NCI-H748 treated with DMSO at 0.1 percent for 48 hours (cell line): Measurements from ENCODE around the gene DCHS2.
"Not testable (repeated sequence)": the region's sequence is repeated elsewhere in the genome, so short reads cannot be mapped to it uniquely, and the experiment has no call there.

Source experiments
- DNase-seq: peaks from one replicate; lab custom pipeline; 2025; lab: John Stamatoyannopoulos, UW

The DCHS2 gene

DNA sequence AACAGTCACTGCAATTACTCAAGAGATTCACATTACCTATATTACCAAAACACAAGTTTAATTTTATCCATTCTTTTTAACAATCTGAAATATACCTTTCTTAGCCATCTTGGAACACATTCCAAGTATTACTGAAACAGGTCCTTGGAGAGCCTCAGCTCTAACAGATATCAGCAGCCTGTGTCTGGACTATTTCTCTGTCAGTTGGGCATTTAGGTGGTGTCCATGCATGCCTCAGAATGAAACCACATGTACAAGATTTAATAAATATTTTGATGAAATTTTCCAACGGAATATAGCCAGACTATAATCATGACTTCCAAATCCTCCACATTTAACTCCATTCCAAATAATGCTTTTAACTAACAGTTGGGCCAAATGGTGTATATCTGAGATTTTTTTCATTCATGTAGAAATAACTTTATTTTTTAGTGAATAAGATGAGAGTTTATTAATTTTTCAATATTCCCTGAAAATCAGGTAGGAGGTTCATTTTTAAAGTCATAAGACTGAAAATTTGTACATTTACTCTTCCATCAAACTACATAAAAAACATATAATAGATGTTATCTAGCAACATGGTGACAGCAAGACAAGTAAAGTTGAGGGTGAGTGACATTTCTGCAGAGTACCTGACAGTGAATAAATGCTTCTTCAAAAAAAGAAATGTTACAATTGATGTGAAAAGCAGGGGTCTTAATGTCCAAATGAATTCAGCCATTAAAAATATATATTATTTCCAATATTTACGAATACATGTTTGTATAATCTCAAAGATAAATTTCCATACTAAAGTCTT is 174.2 kb downstream of the DCHS2 start:
- DNase-seq: no peak

GRCh38 chr4:154315741-154316140 is 175.9 kb downstream of the DCHS2 start:
- no peak for DNase-seq

GRCh38 chr4:154314248-154314647 is 177.4 kb downstream of the DCHS2 start:
- no peak for DNase-seq

DNA sequence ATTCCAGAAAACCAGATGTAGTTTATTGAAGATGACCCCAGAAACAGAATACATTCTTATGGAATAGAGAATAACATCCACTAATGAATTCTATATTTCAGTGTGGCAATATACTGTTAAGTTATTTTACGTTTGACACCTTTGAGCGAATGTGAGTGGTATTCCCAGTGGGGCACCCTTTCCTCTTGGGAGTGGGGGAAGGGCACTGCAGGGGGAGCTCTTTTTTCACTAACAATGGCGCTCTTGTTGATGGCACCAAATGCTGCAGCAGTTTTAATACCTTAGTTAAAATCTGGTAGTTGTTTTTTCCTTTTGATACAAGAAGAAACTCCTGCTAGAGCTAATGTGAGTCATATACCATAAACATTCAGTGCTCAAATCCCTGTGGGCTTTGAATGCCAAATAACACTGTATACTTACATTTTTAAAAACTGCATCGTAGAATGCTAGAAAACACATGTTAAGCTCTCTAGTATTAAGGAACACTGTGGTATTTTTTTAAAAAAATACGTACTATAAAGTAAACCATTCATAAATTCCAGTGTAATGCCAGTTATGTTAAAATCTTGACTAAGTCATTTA is 178.5 kb downstream of the DCHS2 start:
- no peak for DNase-seq

DNA sequence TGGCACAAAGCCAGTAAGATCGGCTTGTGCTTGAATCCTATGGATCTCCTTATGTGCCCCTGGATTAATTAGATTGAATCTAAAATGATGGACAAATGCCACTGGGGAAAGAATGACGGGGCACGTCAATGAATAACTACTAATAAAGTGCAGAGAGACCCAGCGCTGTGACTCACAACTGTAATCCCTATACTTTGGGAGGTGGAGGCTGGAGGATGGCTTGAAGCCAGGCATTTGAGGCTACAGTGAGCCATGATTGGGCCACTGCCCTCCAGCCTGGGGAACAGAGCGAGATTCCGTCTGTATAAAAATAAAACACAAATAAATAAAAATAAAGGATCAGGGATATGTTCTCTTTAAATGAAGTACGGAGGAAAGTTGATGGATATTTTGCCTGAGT is 179.4 kb downstream of the DCHS2 start:
- no peak for DNase-seq

DNA sequence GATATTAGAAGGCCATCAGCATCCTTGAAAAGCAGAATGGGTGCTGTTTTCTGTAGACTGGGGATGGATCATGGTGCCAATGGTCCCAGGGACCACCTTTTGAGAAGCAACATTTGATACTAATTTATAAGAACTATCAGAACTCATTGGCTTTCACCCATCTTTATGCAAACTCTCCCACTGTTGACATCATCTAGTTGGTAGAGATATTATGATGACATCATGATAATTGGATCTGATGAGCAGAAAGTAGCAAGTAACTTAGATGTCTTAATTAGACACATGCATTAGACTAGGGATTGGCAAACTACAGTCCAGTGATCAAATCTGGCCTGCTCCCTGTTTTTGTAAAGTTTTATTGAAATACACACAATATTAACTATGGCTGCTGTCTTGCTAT is 181.0 kb downstream of the DCHS2 start:
- DNase-seq: no peak

GRCh38 chr4:154308207-154308606 is 183.4 kb downstream of the DCHS2 start:
- no peak for DNase-seq

GRCh38 chr4:154307451-154307850 is 184.1 kb downstream of the DCHS2 start:
- DNase-seq: no peak

GRCh38 chr4:154305616-154306015 is 186.0 kb downstream of the DCHS2 start:
- DNase-seq: no peak

DNA sequence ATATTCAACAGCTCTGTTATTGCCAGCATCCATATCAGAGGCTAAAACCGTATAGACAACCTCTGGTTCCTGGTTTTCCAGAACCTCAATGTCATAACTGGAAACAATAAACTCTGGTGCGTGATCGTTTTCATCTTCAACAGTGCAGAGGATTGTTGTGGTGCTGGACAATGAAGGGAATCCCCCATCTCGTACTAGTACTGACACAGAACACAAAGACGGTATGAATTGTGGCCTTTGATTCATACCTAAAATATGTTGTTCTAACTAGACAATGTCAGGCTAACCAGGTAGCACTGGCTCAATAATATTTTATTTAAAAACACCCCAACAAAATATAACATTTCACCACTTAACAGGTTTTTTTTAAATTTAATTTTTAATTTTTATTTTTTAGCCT is 186.9 kb downstream of the DCHS2 start:
- DNase-seq: no peak

DNA sequence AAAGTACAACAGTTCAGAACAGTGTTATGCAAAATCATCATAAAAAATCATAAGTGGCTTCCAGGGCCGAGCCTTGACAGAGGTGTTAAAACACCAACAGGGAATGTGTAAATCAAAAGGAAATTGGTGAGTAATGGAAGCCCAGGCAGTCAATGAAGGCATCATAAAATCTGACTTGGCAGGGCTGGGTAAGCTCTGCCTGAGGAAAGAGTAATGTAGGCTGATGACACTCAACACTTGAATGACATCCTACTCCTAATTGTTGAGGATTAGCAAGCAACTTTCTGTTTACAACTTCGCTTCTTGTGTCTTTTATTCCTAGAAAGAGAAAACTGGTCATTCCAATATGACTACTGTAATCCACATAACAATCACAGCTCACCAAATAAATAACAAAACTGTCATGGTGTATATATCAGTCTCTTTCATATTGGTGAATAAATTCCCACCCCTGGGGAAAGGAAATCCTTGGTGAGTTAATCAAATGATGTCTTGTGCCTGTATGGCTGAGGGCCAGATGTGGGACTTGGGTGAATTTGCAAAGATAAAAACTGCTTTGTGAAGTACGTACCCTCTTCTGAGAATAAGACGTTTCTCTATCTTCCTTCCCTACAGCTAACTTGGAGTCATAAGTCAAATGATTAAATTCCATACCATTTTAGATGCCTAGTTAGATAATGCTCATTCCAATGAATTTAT is 196.8 kb downstream of the DCHS2 start:
- no peak for DNase-seq

GRCh38 chr4:154293427-154293826 is 198.2 kb downstream of the DCHS2 start:
- no peak for DNase-seq

- no peak for DNase-seq
These were observed 199.0 kb downstream of the DCHS2 start for GRCh38 chr4:154292589-154292988.

- DNase-seq: no peak
These were observed 214.4 kb downstream of the DCHS2 start for GRCh38 chr4:154277172-154277571.

DNA sequence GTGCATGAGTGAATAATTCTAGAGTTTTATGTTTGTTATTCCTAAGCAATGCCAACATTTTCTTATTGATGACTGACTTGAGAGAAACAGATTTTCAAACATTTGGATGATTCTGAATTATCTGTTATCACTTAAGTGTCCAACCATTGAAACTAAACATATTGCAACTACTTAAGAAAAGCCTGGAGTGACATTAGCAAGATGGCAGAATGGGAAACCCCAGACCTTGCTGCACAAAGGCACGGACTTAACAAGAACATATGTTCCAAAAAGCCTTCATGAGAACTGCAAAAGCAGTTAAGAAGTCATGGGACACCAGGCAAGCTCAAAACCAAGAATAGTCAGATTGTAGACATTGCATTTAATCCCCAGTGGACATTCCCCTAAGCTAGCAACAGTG is 215.1 kb downstream of the DCHS2 start:
- DNase-seq: no peak

DNA sequence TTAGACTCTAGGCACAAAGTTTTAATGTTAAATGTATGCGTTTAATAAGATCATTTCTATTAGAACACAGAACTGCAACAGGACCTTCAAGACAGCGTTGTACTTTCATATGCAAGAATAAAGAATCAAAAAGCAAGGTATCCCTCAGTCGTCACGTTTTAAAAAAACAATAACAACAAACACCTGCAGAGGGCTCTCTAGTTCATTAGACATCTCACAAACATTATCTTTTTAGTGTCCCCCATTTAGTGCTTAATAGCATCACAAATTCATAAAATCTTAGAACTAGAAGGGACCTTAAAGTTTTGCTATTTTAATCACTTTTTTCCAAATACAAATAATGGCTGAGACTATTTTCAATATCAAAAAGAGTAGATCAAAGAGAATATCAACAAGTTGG is 236.6 kb downstream of the DCHS2 start:
- no peak for DNase-seq

GRCh38 chr4:154234576-154234975 is 257.0 kb downstream of the DCHS2 start:
- no peak for DNase-seq

DNA sequence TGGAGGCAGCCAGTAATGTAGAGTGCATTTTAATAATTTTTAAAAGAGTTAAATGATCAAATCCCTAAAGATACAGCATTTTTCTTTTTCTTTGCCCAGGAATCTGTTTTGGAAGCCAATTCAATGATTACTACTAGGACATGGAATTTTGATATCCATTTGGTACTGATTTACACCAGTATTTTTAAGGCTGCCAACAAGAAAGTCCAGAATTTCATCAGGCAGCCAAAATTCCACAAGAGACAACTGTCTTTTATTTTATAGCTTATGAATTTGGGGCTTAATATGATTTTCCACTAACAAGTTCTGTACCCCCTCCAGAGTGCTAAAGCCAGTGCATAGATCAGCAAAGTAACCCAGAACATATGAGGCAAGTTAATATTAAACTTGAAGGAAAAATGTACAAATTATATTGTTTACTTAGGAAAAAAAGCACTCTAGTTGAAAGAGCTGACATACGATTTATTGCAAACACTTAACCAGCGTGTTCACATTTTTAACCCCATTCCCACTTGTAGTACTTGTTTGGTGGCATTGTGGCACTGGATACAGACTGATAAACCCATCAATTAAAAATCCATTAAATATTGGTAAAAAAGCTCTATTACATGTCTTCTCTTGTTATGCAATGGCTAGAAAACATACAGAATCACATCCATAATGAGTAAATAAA is 259.7 kb downstream of the DCHS2 start:
- DNase-seq: no peak

- no peak for DNase-seq
These were observed 260.9 kb downstream of the DCHS2 start for GRCh38 chr4:154230723-154231122.

DNA sequence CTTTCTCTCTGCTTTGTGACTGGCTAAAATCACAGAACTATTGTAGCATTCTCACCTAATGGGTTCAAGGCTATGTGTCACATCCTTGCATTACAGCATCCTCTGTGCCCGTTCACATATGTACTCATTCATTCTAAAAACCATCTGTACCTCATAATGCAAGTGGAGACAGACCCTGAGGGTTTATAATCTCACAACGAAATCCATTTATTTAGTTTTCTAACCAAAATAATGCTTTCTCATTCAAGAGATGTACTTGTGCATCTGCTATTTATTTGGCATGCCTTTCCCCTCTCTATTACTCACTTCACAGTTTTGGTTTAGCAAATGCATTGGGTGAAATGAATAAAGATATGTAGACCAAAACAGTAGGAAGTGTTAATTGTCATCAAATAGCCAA is 261.5 kb downstream of the DCHS2 start:
- no peak for DNase-seq

DNA sequence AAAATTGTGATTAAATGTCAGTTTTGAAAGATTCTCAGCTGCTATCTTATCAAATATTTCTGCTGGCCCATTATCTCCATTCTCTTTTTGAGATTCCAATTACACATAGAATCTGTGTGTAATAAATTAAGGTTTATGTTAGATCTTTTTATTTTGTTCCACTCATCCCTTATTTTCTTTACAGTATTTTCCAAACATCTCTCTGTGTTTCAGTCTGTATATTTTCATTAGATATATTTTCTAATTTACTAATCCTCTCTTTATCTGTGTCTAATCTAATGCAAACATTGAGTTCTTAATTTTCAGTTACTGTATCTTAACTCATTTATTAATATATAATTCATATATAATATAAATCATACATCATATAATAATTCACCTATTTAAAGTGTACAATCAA is 268.7 kb downstream of the DCHS2 start:
- no peak for DNase-seq

DNA sequence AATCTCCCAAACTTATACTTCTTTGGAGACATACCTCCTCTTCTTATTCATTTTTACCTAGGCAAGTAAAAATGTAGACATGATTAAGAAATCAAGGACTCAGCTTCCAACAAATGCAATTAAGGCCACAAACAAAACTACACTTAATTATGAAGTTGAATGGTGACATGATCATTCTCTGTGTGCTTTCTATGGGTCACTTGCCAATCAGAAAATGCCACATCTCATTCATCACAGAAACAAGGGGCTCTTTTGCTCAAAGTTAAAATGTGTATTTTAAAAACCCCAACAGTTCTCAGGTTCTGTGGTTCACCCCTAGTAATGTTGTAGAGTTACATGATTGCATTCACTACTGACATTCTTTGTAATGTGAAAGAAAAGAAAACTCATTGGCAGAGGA is 273.5 kb downstream of the DCHS2 start:
- DNase-seq: no peak

DNA sequence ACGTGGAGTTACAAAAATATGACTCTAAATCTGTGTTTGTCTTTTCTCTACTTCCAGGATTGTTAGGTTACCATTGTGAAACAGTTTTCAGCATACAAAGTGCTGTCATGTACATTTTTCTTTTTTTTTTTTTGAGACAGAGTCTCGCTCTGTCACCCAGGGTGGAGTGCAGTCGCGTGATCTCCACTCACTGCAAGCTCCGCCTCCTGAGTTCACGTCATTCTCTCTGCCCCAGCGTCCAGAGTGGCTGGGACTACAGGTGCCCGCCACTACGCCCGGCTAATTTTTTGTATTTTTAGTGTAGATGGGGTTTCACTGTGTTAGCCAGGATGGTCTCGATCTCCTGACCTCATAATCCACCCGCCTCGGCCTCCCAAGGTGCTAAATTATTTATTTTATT is 274.2 kb downstream of the DCHS2 start:
- not testable (repeated sequence) for DNase-seq
